DOHH2 (cell line): ENCODE data around the gene SPPL2B.

Experiments
- H3F3A ChIP-seq: fragments of 200-600 bp; sonication (generic), shearing (Covaris generic); 2 replicates; pipeline ENCODE4 v1.6.0; 2016; ENCODE audit warnings: antibody characterized with exemption, mild to moderate bottlenecking; ENCODE audit not compliant: control insufficient read depth, insufficient read depth
- H3K27ac ChIP-seq: fragments of 200-600 bp; sonication (generic); 2 replicates; pipeline ENCODE4 v1.5.1; 2014; ENCODE audit warnings: low read depth, mild to moderate bottlenecking, low read length, moderate library complexity
- H3K27me3 ChIP-seq: fragments of 200-600 bp; sonication (generic); 2 replicates; pipeline ENCODE4 v1.6.1; 2014; ENCODE audit warnings: mild to moderate bottlenecking, low read length, mixed read lengths; ENCODE audit not compliant: control insufficient read depth
- H3K36me3 ChIP-seq: fragments of 200-600 bp; sonication (generic); 2 replicates; pipeline ENCODE4 v1.6.1; 2014; ENCODE audit warnings: mild to moderate bottlenecking, low read length, moderate library complexity, mixed read lengths; ENCODE audit not compliant: control insufficient read depth
- H3K4me1 ChIP-seq: fragments of 200-600 bp; sonication (generic); 2 replicates; pipeline ENCODE4 v1.6.1; 2014; ENCODE audit warnings: mild to moderate bottlenecking, low read length, mixed read lengths; ENCODE audit not compliant: control insufficient read depth
- H3K4me2 ChIP-seq: fragments of 200-600 bp; sonication (generic); 2 replicates; pipeline ENCODE4 v1.6.0; 2014; ENCODE audit warnings: mild to moderate bottlenecking, low read length, moderate library complexity
- H3K4me3 ChIP-seq: fragments of 200-600 bp; sonication (generic); 2 replicates; pipeline ENCODE4 v1.5.1; 2014; ENCODE audit warnings: mild to moderate bottlenecking, low read length, mixed read lengths
- H3K79me2 ChIP-seq: fragments of 200-600 bp; sonication (generic); 2 replicates; pipeline ENCODE4 v1.6.1; 2014; ENCODE audit warnings: mild to moderate bottlenecking, low read length, mixed read lengths; ENCODE audit not compliant: control insufficient read depth
- H3K9me2 ChIP-seq: fragments of 200-600 bp; sonication (generic); replicated peaks from 2 replicates; pipeline ENCODE4 v1.6.1; 2014; ENCODE audit warnings: mild to moderate bottlenecking, low read length, mixed read lengths; ENCODE audit not compliant: control insufficient read depth
- H3K9me3 ChIP-seq: fragments of 200-600 bp; sonication (generic); 2 replicates; pipeline ENCODE4 v1.6.1; 2014; ENCODE audit warnings: antibody characterized with exemption, low read length, mixed read lengths; ENCODE audit not compliant: control insufficient read depth, insufficient read depth
- H4K20me1 ChIP-seq: fragments of 200-600 bp; sonication (generic); 2 replicates; pipeline ENCODE4 v1.6.0; 2014; ENCODE audit warnings: low read depth, mild to moderate bottlenecking, antibody characterized with exemption, low read length, moderate library complexity; ENCODE audit not compliant: control insufficient read depth, insufficient read depth
- EZH2phosphoT487 ChIP-seq: fragments of 200-600 bp; sonication (generic); IDR thresholded peaks from 2 replicates; pipeline ENCODE4 v1.6.1; 2017; ENCODE audit warnings: borderline replicate concordance, mild to moderate bottlenecking, antibody characterized with exemption, low read length, moderate library complexity, mixed read lengths
- TF ChIP-seq, protein P1 (sequence below): fragments of 200-600 bp; sonication (generic); IDR thresholded peaks from one replicate; pipeline ENCODE4 v1.5.1; 2014; ENCODE audit warnings: antibody characterized with exemption, mild to moderate bottlenecking, low read depth, low read length; ENCODE audit not compliant: poor library complexity, severe bottlenecking

SPPL2B gene

DNA sequence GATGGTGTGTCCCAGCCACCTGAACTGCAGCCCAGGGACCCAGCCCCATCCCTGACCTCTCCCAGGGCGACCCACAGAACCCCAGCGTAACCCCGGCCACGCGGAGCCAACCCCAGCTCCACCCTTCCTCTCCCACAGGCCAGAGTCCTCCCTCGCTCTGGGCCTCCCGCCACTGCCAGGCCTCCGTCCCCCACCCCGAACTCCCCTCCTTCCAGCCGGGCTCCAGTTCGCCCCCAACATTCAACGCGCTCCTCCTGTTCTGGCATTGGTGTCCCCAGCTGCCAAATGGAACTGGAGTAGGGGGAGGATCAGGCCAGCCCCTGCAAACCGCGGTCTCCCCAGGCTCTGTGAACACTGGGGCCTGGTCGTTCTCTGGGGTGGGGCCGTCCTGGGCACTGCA, 28.0 kb upstream of the SPPL2B start:
- Histone ChIP-seq H3K4me2 (no peak overlapping the region), H3K36me3 (peaks cover 7% of the 10 kb centered on the region), H3K27me3 (peaks cover 14% of the 10 kb centered on the region), H3F3A (peaks cover 8% of the 10 kb centered on the region), H3K27ac (no peak overlapping the region), H3K4me1 (peaks cover 76% of the 10 kb centered on the region), H4K20me1 (no peaks in the 10 kb centered on the region), H3K79me2 (peaks cover 9% of the 10 kb centered on the region), H3K4me3 (no peak overlapping the region), H3K9me2 (no peaks in the 10 kb centered on the region), H3K9me3 (no peaks in the 10 kb centered on the region)
- TF ChIP-seq, protein P1, sequence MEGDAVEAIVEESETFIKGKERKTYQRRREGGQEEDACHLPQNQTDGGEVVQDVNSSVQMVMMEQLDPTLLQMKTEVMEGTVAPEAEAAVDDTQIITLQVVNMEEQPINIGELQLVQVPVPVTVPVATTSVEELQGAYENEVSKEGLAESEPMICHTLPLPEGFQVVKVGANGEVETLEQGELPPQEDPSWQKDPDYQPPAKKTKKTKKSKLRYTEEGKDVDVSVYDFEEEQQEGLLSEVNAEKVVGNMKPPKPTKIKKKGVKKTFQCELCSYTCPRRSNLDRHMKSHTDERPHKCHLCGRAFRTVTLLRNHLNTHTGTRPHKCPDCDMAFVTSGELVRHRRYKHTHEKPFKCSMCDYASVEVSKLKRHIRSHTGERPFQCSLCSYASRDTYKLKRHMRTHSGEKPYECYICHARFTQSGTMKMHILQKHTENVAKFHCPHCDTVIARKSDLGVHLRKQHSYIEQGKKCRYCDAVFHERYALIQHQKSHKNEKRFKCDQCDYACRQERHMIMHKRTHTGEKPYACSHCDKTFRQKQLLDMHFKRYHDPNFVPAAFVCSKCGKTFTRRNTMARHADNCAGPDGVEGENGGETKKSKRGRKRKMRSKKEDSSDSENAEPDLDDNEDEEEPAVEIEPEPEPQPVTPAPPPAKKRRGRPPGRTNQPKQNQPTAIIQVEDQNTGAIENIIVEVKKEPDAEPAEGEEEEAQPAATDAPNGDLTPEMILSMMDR: no peak
- TF ChIP-seq EZH2phosphoT487: no peak

DNA sequence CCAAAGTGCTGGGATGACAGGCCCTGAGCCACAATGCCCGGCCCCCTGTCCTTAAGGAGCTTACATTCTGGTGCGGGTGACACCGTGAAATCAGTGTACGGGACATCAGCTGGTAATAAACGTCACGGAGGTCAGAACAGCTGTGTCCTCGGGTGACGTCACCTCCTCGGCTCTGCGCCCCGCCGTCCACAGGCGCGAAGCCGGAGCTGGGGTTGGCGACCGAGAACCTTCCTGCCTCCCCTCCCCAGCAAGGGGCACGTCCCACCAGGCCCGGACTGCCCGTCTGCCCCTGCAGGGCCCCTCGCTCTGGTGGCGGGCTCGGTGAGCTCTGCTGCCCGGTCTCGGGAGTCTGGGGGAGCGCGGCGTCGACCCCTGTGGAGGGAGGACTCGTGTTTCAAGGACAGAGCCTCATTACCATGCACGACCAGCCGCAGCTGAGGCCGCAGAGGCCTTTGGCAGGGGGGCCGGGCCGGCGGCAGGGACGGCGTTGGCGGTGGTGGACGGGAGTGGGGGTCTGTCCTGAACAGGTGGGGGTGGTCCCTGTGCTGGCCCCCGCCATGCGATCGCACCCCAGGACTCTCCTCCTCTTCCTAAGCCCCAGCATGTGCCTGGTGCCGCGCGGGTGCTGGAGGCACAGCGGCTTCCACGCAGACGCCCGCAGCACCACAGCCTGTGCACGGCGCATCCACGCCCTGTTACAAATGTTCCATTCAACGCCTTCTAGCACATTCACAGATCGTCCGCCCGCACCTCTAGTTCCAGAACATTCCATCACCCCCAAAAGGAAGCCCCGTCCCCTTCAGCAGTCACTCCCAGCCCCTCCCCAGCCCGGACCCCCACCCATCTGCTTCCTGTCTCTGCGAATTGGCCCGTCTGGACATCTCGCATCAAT, 25.9 kb upstream of the SPPL2B start:
- Histone ChIP-seq H4K20me1 (no peaks in the 10 kb centered on the region), H3K9me3 (no peaks in the 10 kb centered on the region), H3K4me3 (peak overlapping the region; percentile 22), H3K27ac (peak overlapping the region; percentile 39; the same call in 1 of the 2 replicates), H3K27me3 (peaks cover 34% of the 10 kb centered on the region), H3K9me2 (no peaks in the 10 kb centered on the region), H3K4me2 (peak overlapping the region; percentile 52), H3F3A (peaks cover 8% of the 10 kb centered on the region), H3K79me2 (peaks cover 3% of the 10 kb centered on the region; the same call in 1 of the 2 replicates), H3K4me1 (peaks cover 59% of the 10 kb centered on the region), H3K36me3 (no peaks in the 10 kb centered on the region)
- TF ChIP-seq, protein P1: no peak
- no peak for TF ChIP-seq EZH2phosphoT487

DNA sequence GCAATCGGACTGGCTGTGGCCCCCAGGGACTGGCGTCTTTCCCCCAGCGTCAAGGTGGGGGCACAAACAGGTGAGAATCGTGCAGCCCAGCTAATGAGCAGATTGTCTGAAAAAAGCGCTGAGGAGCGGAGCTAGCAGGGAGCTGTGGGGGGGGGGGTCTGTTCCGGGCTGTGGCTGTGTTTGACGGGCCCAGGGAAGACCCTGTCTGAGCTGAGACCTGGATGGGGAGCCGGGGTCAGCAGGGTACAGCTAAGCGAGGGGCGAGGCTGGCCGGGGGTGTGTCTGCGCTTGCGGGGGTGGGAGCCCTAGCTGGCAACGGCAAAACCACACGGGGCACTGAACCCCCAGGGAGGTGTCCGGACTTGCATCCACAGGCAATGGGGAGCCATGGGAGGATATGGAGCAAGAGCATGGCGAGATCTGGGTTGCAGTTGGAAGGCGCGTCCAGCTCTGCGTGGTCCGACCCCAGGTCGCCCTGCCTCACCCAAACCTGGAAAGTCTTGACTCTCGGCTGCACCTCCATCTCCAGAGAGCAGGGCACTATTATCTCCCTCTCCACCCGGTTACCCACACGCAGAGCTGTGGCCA, 25.2 kb upstream of the SPPL2B start:
- Histone ChIP-seq H4K20me1 (no peaks in the 10 kb centered on the region), H3K27me3 (peaks cover 38% of the 10 kb centered on the region), H3F3A (peaks cover 8% of the 10 kb centered on the region), H3K4me1 (peaks cover 56% of the 10 kb centered on the region), H3K79me2 (peaks cover 3% of the 10 kb centered on the region; the same call in 1 of the 2 replicates), H3K9me3 (no peaks in the 10 kb centered on the region), H3K36me3 (no peaks in the 10 kb centered on the region), H3K9me2 (no peaks in the 10 kb centered on the region), H3K4me2 (peak overlapping the region; percentile 52), H3K27ac (no peak overlapping the region), H3K4me3 (peak overlapping the region; percentile 22)
- no peak for TF ChIP-seq EZH2phosphoT487
- TF ChIP-seq, protein P1: no peak
